Muscle layer of duodenum (tissue), 2 donors: Measurements from ENCODE around the gene ABCB1.
"Not testable (repeated sequence)": the region's sequence is repeated elsewhere in the genome, so short reads cannot be mapped to it uniquely, and the experiment has no call there.

Experiments used
- H3K27ac ChIP-seq: one replicate; pipeline ENCODE4 v1.7.0; 2013; ENCODE audit warnings: mild to moderate bottlenecking, low read length
- H3K27me3 ChIP-seq: one replicate; pipeline ENCODE4 v1.7.0; 2013; ENCODE audit warnings: low read depth, mild to moderate bottlenecking, control low read depth, low read length
- H3K36me3 ChIP-seq, 2 donors: one replicate each; pipeline ENCODE4 v1.7.0; 2013; ENCODE audit warnings: low read length in 2 of 2, control low read depth in 1 of 2, mild to moderate bottlenecking in 1 of 2; ENCODE audit not compliant: insufficient read depth in 2 of 2, control insufficient read depth in 1 of 2
- H3K4me1 ChIP-seq, 2 donors: one replicate each; pipeline ENCODE4 v1.7.0; 2013; ENCODE audit warnings: low read length in 2 of 2, mild to moderate bottlenecking in 2 of 2, control low read depth in 1 of 2, moderate library complexity in 1 of 2; ENCODE audit not compliant: insufficient read depth in 2 of 2, control insufficient read depth in 1 of 2
- H3K4me3 ChIP-seq, 2 donors: one replicate each; pipeline ENCODE4 v1.7.0; 2013; ENCODE audit warnings: low read length in 2 of 2, low read depth in 1 of 2, mild to moderate bottlenecking in 1 of 2
- H3K9me3 ChIP-seq, 2 donors: one replicate each; pipeline ENCODE4 v1.7.0; 2013; ENCODE audit warnings: low read length in 2 of 2, control low read depth in 1 of 2, mild to moderate bottlenecking in 1 of 2; ENCODE audit not compliant: control insufficient read depth in 1 of 2
- donor health status: healthy.

The ABCB1 gene

DNA sequence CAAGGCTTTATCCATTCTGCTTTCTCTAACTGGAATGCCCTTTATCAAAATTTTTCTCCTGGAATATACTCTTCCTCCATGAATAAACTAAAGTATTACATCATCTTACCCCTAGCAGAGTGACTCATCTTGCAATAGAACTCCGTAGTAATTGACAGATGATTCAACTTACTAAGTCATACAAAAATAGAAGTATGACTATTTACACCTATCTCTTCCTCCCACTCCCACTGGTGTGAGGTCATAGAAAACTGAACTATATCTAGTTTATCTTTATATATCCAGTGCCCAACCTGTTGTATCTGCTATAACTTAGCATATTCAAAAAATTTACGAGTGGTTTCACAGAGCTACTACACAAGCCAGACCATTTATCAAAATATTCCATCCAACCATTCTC lies 26.1 kb downstream of the ABCB1 start:
- H3K36me3 ChIP-seq: no peaks in the 10 kb centered on the region
- no peaks in the 10 kb centered on the region for H3K4me1 ChIP-seq
- no peak overlapping the region for H3K27ac ChIP-seq
- H3K9me3 ChIP-seq: no peaks in the 10 kb centered on the region
- no peaks in the 10 kb centered on the region for H3K27me3 ChIP-seq
- no peak overlapping the region for H3K4me3 ChIP-seq

DNA sequence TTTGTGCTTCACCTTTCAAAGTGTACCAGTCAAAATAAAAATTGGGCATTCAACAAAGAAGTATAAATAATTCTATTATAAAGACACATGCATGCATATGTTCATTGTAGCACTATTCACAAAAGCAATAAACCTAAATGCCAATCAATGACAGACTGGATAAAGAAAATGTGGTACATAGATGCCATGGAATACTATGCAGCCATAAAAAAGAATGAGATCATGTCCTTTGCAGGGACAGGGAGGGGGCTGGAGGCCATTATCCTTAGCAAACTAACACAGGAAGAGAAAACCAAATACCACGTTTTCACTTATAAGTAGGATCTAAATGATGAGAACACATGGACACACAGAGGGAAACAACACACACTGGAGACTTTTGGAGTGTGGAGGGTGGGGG lies 28.2 kb downstream of the ABCB1 start:
- H3K27me3 ChIP-seq, H3K36me3 ChIP-seq, H3K4me1 ChIP-seq: not testable (repeated sequence)

DNA sequence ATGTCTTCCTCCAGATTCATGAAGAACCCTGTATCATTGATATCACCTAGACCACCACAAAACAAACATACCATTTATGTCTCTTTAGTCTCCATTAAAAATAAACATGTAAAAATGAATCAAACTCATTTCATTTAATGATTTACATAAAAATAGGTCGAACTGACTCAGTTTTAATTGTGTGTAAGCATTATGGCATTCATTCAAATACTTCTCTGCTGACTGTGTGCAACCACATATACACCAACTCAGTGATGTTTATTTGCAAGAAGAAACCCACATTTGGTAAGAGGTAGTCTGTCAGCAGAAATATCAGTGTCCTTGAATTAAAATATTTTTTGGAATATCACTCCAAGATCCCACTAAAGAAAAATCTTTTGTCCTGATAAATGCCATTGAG lies 30.5 kb downstream of the ABCB1 start:
- H3K9me3 ChIP-seq: no peaks in the 10 kb centered on the region
- no peak overlapping the region for H3K27ac ChIP-seq
- no peaks in the 10 kb centered on the region for H3K27me3 ChIP-seq
- no peaks in the 10 kb centered on the region for H3K4me1 ChIP-seq
- no peaks in the 10 kb centered on the region for H3K36me3 ChIP-seq
- H3K4me3 ChIP-seq: no peak overlapping the region

More for the DNA sequence above, 28.2 kb downstream of the ABCB1 start:
- not testable (repeated sequence) for H3K9me3 ChIP-seq, H3K4me3 ChIP-seq, H3K27ac ChIP-seq

- no peaks in the 10 kb centered on the region for H3K27me3 ChIP-seq
- no peaks in the 10 kb centered on the region for H3K4me1 ChIP-seq
- no peak overlapping the region for H3K4me3 ChIP-seq
- no peaks in the 10 kb centered on the region for H3K9me3 ChIP-seq
- no peak overlapping the region for H3K27ac ChIP-seq
- H3K36me3 ChIP-seq: no peaks in the 10 kb centered on the region
These were observed 33.6 kb downstream of the ABCB1 start for GRCh38 chr7:87567052-87567451.

- no peaks in the 10 kb centered on the region for H3K4me1 ChIP-seq
- no peaks in the 10 kb centered on the region for H3K27me3 ChIP-seq
- H3K9me3 ChIP-seq: no peaks in the 10 kb centered on the region
- no peaks in the 10 kb centered on the region for H3K36me3 ChIP-seq
- H3K4me3 ChIP-seq: no peak overlapping the region
- no peak overlapping the region for H3K27ac ChIP-seq
These were observed 34.3 kb downstream of the ABCB1 start for GRCh38 chr7:87566311-87566900.

DNA sequence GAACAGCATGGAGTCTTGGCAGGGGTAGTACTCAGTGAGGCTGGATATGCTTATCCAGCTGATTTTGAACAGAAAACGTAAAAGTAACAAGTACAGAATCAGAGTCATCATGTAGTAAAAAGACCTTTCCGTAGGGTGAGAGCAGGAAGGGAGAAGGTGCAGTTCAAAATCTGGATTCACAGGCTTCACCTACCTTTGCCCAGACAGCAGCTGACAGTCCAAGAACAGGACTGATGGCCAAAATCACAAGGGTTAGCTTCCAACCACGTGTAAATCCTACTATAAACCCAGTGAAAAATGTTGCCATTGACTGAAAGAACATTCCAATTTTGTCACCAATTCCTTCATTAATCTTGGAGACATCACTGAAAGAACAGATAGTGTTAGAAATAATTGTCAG lies 34.8 kb downstream of the ABCB1 start:
- H3K36me3 ChIP-seq: no peaks in the 10 kb centered on the region
- H3K9me3 ChIP-seq: no peaks in the 10 kb centered on the region
- no peak overlapping the region for H3K4me3 ChIP-seq
- no peaks in the 10 kb centered on the region for H3K4me1 ChIP-seq
- no peaks in the 10 kb centered on the region for H3K27me3 ChIP-seq
- H3K27ac ChIP-seq: no peak overlapping the region

- Histone ChIP-seq H3K36me3 (no peaks in the 10 kb centered on the region), H3K27ac (no peak overlapping the region), H3K27me3 (no peaks in the 10 kb centered on the region), H3K4me1 (no peaks in the 10 kb centered on the region), H3K9me3 (no peaks in the 10 kb centered on the region), H3K4me3 (no peak overlapping the region)
These were observed 36.3 kb downstream of the ABCB1 start for GRCh38 chr7:87564296-87564963.

GRCh38 chr7:87561702-87562101 lies 39.0 kb downstream of the ABCB1 start:
- no peak overlapping the region for H3K27ac ChIP-seq
- H3K36me3 ChIP-seq: no peaks in the 10 kb centered on the region
- no peak overlapping the region for H3K4me3 ChIP-seq
- no peaks in the 10 kb centered on the region for H3K9me3 ChIP-seq
- H3K4me1 ChIP-seq: no peaks in the 10 kb centered on the region
- no peaks in the 10 kb centered on the region for H3K27me3 ChIP-seq

GRCh38 chr7:87561102-87561501 lies 39.6 kb downstream of the ABCB1 start:
- no peak overlapping the region for H3K27ac ChIP-seq
- no peaks in the 10 kb centered on the region for H3K9me3 ChIP-seq
- no peak overlapping the region for H3K4me3 ChIP-seq
- no peaks in the 10 kb centered on the region for H3K4me1 ChIP-seq
- H3K27me3 ChIP-seq: no peaks in the 10 kb centered on the region
- no peaks in the 10 kb centered on the region for H3K36me3 ChIP-seq

- Histone ChIP-seq H3K4me1 (no peaks in the 10 kb centered on the region), H3K27ac (no peak overlapping the region), H3K4me3 (no peak overlapping the region), H3K27me3 (no peaks in the 10 kb centered on the region), H3K36me3 (no peaks in the 10 kb centered on the region), H3K9me3 (no peaks in the 10 kb centered on the region)
These were observed 48.3 kb downstream of the ABCB1 start for GRCh38 chr7:87552351-87552900.

DNA sequence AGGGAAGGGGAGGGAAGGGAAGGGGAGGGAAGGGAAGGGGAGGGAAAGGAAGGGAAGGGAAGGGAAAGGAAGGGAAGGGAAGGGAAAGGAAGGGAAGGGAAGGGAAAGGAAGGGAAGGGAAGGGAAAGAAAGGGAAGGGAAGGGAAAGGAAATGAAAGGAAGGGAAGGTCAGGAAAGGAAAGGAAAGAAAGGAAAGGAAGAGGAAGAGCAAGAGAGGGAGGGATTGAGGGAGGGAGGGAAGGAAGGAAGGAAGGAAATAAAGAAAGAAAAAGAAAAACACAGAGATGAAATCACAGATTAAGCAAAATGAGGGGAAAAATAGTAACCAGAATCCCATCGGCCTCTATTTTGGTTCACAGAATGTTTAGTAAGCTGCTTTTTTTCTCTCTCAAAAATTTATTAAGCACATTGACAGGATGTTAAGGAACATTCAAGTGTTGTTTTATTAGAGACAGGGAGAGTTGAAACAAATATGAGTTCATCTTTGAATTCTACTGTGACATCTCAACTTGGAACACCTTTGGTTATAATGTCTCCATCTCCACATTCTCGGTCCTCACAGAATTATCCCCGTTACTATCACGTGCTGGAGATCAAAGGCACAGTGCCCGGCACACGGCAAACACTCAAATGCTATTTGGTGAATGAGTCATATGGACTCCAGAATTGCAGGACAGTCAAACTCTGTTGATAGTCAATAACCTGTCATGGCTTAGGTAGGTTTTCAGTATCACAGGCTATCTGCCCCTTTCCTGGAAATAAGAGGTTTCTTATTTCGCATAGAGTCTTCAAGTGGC lies 52.4 kb downstream of the ABCB1 start:
- no peaks in the 10 kb centered on the region for H3K4me1 ChIP-seq
- H3K4me3 ChIP-seq: no peak overlapping the region
- H3K27ac ChIP-seq: no peak overlapping the region
- H3K9me3 ChIP-seq: no peaks in the 10 kb centered on the region
- H3K27me3 ChIP-seq: no peaks in the 10 kb centered on the region
- H3K36me3 ChIP-seq: no peaks in the 10 kb centered on the region
